HG02610 (cell line): ENCODE measurements around the gene ZNFX1.
"Not testable (repeated sequence)": the region's sequence is repeated elsewhere in the genome, so short reads cannot be mapped to it uniquely, and the experiment has no call there.

Experiments
- ATAC-seq: cut with Tn5 transposase; IDR thresholded peaks from one replicate; pipeline ENCODE4 v1.9.1; 2021; ENCODE audit warnings: mild to moderate bottlenecking, moderate library complexity; ENCODE audit not compliant: unreplicated experiment

Gene ZNFX1

GRCh38 chr20:49216991-49217578 is 60.8 kb downstream of the ZNFX1 start:
- ATAC-seq = peak; percentile 42

- ATAC-seq = no peak
Observed at GRCh38 chr20:49215232-49215631, 62.6 kb downstream of the ZNFX1 start.

- no peak for ATAC-seq
Observed at GRCh38 chr20:49214571-49214970, 63.3 kb downstream of the ZNFX1 start.

- no peak for ATAC-seq
Observed at GRCh38 chr20:49210757-49211110, 67.1 kb downstream of the ZNFX1 start.

GRCh38 chr20:49210101-49210756 is 67.6 kb downstream of the ZNFX1 start:
- ATAC-seq = no peak

- no peak for ATAC-seq
Observed at GRCh38 chr20:49207076-49207475, 70.8 kb downstream of the ZNFX1 start.

GRCh38 chr20:49203746-49204145 is 74.1 kb downstream of the ZNFX1 start:
- ATAC-seq = no peak

GRCh38 chr20:49203011-49203410 is 74.8 kb downstream of the ZNFX1 start:
- ATAC-seq = no peak

- ATAC-seq = no peak
Observed at GRCh38 chr20:49199729-49200293, 78.0 kb downstream of the ZNFX1 start.

GRCh38 chr20:49192944-49193518 is 84.8 kb downstream of the ZNFX1 start:
- not testable (repeated sequence) for ATAC-seq
